Measurements from ENCODE around the gene OGFOD1. TPM values are rescaled to one million over a fixed set of nuclear protein-coding genes. Genes with fewer than 3 reads are reported as not detected.

OGFOD1 gene
- total and polyA plus RNA-seq, 9 of the 15 experiments (the other 6 are each of a cell fraction or from before 2014, with no cell fraction given), result 60.4 to 134 (median 85.8) TPM

DNA sequence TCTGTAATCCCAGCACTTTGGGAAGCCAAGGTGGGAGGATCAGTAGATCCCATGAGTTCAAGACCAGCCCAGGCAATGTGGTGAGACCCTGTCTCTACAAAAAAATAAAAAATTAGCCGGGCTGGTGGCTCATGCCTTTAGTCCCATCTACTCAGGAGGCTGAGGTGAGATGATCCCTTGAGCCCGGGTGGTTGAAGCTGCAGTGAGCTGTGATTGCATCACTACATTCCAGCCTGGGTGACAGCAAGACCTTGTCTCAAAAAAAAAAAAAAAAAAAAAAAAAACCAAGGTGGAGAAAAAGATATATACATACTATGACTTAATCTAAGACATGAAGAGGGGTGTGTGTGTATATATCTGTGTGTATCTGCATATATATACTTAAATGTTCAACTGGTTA, 41.8 kb downstream of the OGFOD1 start:
- Histone ChIP-seq H3K79me2 (ENCODE audit: control insufficient read depth, insufficient read depth, low read length) (no peaks in the 10 kb centered on the region), H2AFZ (ENCODE audit: low read depth, low read length) (no peak overlapping the region), H4K20me1 (replicated peaks; ENCODE audit: control insufficient read depth, insufficient read depth, low read length) (no peaks in the 10 kb centered on the region), H3K27ac (ENCODE audit: extremely low read depth, low read depth, low read length) (no peak overlapping the region), H3K9ac (ENCODE audit: insufficient read depth in 1 of 2, low read depth in 2 of 2, low read length in 2 of 2) (no peak overlapping the region), H3K4me1 (replicated peaks in 1 of 2; ENCODE audit: control insufficient read depth in 2 of 2, insufficient read depth in 2 of 2, low read length in 2 of 2) (peaks cover 0 to 2% of the 10 kb centered on the region in 2 experiments; a peak in 1 of 5 replicates), H3K4me3 (no peak overlapping the region), H3K4me2 (ENCODE audit: insufficient read depth, low read length) (no peak overlapping the region), H3K9me1 (ENCODE audit: control insufficient read depth, insufficient read depth, low read length) (no peaks in the 10 kb centered on the region), H3K9me3 (replicated peaks; ENCODE audit: control insufficient read depth, insufficient read depth, low read depth, low read length) (no peaks in the 10 kb centered on the region), H3K36me3 (ENCODE audit: control insufficient read depth, insufficient read depth, low read length) (no peaks in the 10 kb centered on the region), H3K27me3 (ENCODE audit: control insufficient read depth in 2 of 2, insufficient read depth in 2 of 2, low read length in 2 of 2) (no peaks in the 10 kb centered on the region)
- WGBS (ENCODE audit: insufficient coverage, low coverage, missing lambda C conversion rate), result 5% methylated on average over 2 of the region's 2 CpGs
- ChIA-PET POLR2A (interaction anchor here (0.8 kb wide), 1 partner anchor 29 kb away, joined by 3 read pairs; no protein-coding TSS in a partner anchor), CTCF (ENCODE audit: low intra/inter-chr PET ratio) (no interaction called here)
- ATAC-seq (peak; percentile 85), DNase-seq (ENCODE audit: extremely low read depth in 1 of 4, low spot score in 3 of 4) (no peak), FAIRE-seq (no peak)
- intact Hi-C loops (cut with micrococcal nuclease), result no loop called here
- no peak for TF ChIP-seq ZNF140 (CRISPR knock-in tag; IDR thresholded peaks at IDR 0.05)
- TF ChIP-seq DPF2 (IDR thresholded peaks at IDR 0.05), result 0 out of 2 replicates have a peak, but pooled peaks have one; percentile 3
- no peak for TF ChIP-seq ZFP30 (CRISPR knock-in tag; IDR thresholded peaks at IDR 0.05; ENCODE audit: borderline replicate concordance)
- 0 out of 2 replicates have a peak, but pooled peaks have one; percentile 12 for TF ChIP-seq TEAD2 (tag; IDR thresholded peaks at IDR 0.05)
- peak; percentile 84 for TF ChIP-seq ZNF384 (IDR thresholded peaks at IDR 0.05; ENCODE audit: low read depth, low read length)
- peak; percentile 51 for TF ChIP-seq CEBPG (CRISPR knock-in tag; IDR thresholded peaks at IDR 0.05)
- TF ChIP-seq CEBPG (tag; conservative IDR thresholded peaks at IDR 0.05 in 1 of 2, IDR thresholded peaks at IDR 0.05 in 1 of 2), result peak; percentile 67 to 89
- TF ChIP-seq, protein P1, sequence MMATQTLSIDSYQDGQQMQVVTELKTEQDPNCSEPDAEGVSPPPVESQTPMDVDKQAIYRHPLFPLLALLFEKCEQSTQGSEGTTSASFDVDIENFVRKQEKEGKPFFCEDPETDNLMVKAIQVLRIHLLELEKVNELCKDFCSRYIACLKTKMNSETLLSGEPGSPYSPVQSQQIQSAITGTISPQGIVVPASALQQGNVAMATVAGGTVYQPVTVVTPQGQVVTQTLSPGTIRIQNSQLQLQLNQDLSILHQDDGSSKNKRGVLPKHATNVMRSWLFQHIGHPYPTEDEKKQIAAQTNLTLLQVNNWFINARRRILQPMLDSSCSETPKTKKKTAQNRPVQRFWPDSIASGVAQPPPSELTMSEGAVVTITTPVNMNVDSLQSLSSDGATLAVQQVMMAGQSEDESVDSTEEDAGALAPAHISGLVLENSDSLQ (IDR thresholded peaks at IDR 0.05), result peak; percentile 24; the same call in 1 of the 2 replicates
- peak; percentile 42; the same call in 1 of the 2 replicates for TF ChIP-seq TEAD4 (IDR thresholded peaks at IDR 0.05; ENCODE audit: low read length)
- TF ChIP-seq TEAD4 (CRISPR knock-in tag; IDR thresholded peaks at IDR 0.05; ENCODE audit: borderline replicate concordance), result no peak
- peak; percentile 78 for TF ChIP-seq CEBPB (tag; IDR thresholded peaks at IDR 0.05)
- 0 out of 2 replicates have a peak, but pooled peaks have one; percentile 19 for TF ChIP-seq EP400 (IDR thresholded peaks at IDR 0.05)
- peak; percentile 66 for TF ChIP-seq ATF7 (IDR thresholded peaks at IDR 0.05)
- TF ChIP-seq, protein P2, sequence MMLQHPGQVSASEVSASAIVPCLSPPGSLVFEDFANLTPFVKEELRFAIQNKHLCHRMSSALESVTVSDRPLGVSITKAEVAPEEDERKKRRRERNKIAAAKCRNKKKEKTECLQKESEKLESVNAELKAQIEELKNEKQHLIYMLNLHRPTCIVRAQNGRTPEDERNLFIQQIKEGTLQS (IDR thresholded peaks at IDR 0.05), result peak; percentile 93
- TF ChIP-seq, protein P2 (CRISPR knock-in tag; conservative IDR thresholded peaks at IDR 0.05), result no peak
- TF ChIP-seq LCOR (CRISPR knock-in tag; IDR thresholded peaks at IDR 0.05), result no peak
- TF ChIP-seq JUND (IDR thresholded peaks at IDR 0.05; ENCODE audit: borderline replicate concordance, low read depth, low read length), result peak; percentile 44; the same call in 1 of the 2 replicates
- TF ChIP-seq JUND (tag; IDR thresholded peaks at IDR 0.05; ENCODE audit: borderline replicate concordance, low read depth, low read length), result no peak
- no TSS peak for BruUV-seq (replicated peaks)
- in situ Hi-C loops (cut with MboI), result no loop called here
